ENCODE results near the gene UTS2B. TPM values are rescaled to one million over a fixed set of nuclear protein-coding genes. Genes with fewer than 3 reads are reported as not detected.

The UTS2B gene
- total and polyA plus RNA-seq, 4 donors: 0.10 to 2.4 (median 0.31) TPM

DNA sequence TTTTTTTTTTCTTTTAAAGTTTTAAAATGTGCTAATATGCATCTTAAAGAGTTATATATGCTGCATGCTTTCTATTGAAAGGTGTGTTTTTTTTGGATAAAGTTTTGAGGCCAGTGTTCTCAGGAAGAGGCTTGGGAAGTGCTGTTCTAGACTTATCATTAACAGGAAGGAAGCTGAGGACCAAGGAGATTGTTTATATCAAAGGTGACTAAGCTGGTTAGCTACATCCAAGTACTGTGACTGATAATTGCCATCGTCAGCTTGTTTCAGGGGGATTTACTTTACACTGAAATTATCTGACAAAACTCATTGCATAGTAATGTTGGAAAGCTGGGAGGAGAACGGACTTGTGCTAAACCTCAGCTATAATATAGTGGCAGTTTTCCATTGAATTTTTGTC is 36.3 kb upstream of the UTS2B start:
- WGBS, 2 donors: 59 to 77% methylated on average over 2 of the region's 2 CpGs
- no peak overlapping the region for H3K27ac ChIP-seq (ENCODE audit: low read depth in 1 of 2, low read length in 1 of 2)
- H3K9me3 ChIP-seq (ENCODE audit: control insufficient read depth in 4 of 4, insufficient read depth in 3 of 4, low read length in 3 of 4): no peaks in the 10 kb centered on the region
- no peak for ATAC-seq (ENCODE audit: insufficient read depth, low FRiP score)
- DNase-seq: no peak
- TF ChIP-seq, protein P1, sequence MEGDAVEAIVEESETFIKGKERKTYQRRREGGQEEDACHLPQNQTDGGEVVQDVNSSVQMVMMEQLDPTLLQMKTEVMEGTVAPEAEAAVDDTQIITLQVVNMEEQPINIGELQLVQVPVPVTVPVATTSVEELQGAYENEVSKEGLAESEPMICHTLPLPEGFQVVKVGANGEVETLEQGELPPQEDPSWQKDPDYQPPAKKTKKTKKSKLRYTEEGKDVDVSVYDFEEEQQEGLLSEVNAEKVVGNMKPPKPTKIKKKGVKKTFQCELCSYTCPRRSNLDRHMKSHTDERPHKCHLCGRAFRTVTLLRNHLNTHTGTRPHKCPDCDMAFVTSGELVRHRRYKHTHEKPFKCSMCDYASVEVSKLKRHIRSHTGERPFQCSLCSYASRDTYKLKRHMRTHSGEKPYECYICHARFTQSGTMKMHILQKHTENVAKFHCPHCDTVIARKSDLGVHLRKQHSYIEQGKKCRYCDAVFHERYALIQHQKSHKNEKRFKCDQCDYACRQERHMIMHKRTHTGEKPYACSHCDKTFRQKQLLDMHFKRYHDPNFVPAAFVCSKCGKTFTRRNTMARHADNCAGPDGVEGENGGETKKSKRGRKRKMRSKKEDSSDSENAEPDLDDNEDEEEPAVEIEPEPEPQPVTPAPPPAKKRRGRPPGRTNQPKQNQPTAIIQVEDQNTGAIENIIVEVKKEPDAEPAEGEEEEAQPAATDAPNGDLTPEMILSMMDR (IDR thresholded peaks at IDR 0.05; ENCODE audit: control extremely low read depth, extremely low read depth): no peak
- no peak overlapping the region for H3K9ac ChIP-seq (ENCODE audit: insufficient read depth in 1 of 2, low read length in 2 of 2)
- H3K36me3 ChIP-seq (ENCODE audit: control insufficient read depth in 4 of 4, insufficient read depth in 4 of 4, low read length in 4 of 4): peaks cover 8 to 27% (median 20%) of the 10 kb centered on the region in 4 donors
- H3K27me3 ChIP-seq (ENCODE audit: control insufficient read depth in 3 of 3, insufficient read depth in 3 of 3, low read length in 2 of 3): no peaks in the 10 kb centered on the region
- H3K4me1 ChIP-seq (ENCODE audit: control insufficient read depth in 5 of 5, insufficient read depth in 5 of 5, low read length in 5 of 5): peaks cover 0 to 18% (median under 1%) of the 10 kb centered on the region in 5 donors
- H3K4me3 ChIP-seq: no peak overlapping the region

- Histone ChIP-seq H3K4me1 (ENCODE audit: control insufficient read depth in 5 of 5, insufficient read depth in 5 of 5, low read length in 5 of 5) (peaks cover 0 to 12% (median 0%) of the 10 kb centered on the region in 5 donors), H3K9ac (ENCODE audit: insufficient read depth in 1 of 2, low read length in 2 of 2) (no peak overlapping the region), H3K4me3 (no peak overlapping the region), H3K9me3 (ENCODE audit: control insufficient read depth in 4 of 4, insufficient read depth in 3 of 4, low read length in 3 of 4) (no peaks in the 10 kb centered on the region), H3K27me3 (ENCODE audit: control insufficient read depth in 3 of 3, insufficient read depth in 3 of 3, low read length in 2 of 3) (no peaks in the 10 kb centered on the region), H3K36me3 (ENCODE audit: control insufficient read depth in 4 of 4, insufficient read depth in 4 of 4, low read length in 4 of 4) (peaks cover 6 to 49% (median 29%) of the 10 kb centered on the region in 4 donors), H3K27ac (ENCODE audit: low read depth in 1 of 2, low read length in 1 of 2) (no peak overlapping the region)
- TF ChIP-seq, protein P1 (IDR thresholded peaks at IDR 0.05; ENCODE audit: control extremely low read depth, extremely low read depth): no peak
- WGBS, 2 donors: 77 to 98% methylated on average over 4 of the region's 4 CpGs
- no peak for DNase-seq
- ATAC-seq (ENCODE audit: insufficient read depth, low FRiP score): no peak
Observed at GRCh38 chr3:191363221-191363620, 32.9 kb upstream of the UTS2B start.

- peaks cover 6 to 52% (median 32%) of the 10 kb centered on the region in 4 donors for H3K36me3 ChIP-seq (ENCODE audit: control insufficient read depth in 4 of 4, insufficient read depth in 4 of 4, low read length in 4 of 4)
- no peaks in the 10 kb centered on the region for H3K9me3 ChIP-seq (ENCODE audit: control insufficient read depth in 4 of 4, insufficient read depth in 3 of 4, low read length in 3 of 4)
- no peak overlapping the region for H3K9ac ChIP-seq (ENCODE audit: insufficient read depth in 1 of 2, low read length in 2 of 2)
- no peak overlapping the region for H3K4me3 ChIP-seq
- TF ChIP-seq, protein P1 (IDR thresholded peaks at IDR 0.05; ENCODE audit: control extremely low read depth, extremely low read depth): no peak
- peaks cover 0 to 12% (median 0%) of the 10 kb centered on the region in 5 donors for H3K4me1 ChIP-seq (ENCODE audit: control insufficient read depth in 5 of 5, insufficient read depth in 5 of 5, low read length in 5 of 5)
- 84 to 95% methylated on average over 2 of the region's 2 CpGs for WGBS, 2 donors
- DNase-seq (no peak), ATAC-seq (ENCODE audit: insufficient read depth, low FRiP score) (no peak)
- H3K27ac ChIP-seq (ENCODE audit: low read depth in 1 of 2, low read length in 1 of 2): no peak overlapping the region
- no peaks in the 10 kb centered on the region for H3K27me3 ChIP-seq (ENCODE audit: control insufficient read depth in 3 of 3, insufficient read depth in 3 of 3, low read length in 2 of 3)
Observed at GRCh38 chr3:191362524-191363090, 32.3 kb upstream of the UTS2B start.

- H3K4me3 ChIP-seq: no peak overlapping the region
- no peak overlapping the region for H3K9ac ChIP-seq (ENCODE audit: insufficient read depth in 1 of 2, low read length in 2 of 2)
- TF ChIP-seq, protein P1 (IDR thresholded peaks at IDR 0.05; ENCODE audit: control extremely low read depth, extremely low read depth): no peak
- DNase-seq (no peak), ATAC-seq (ENCODE audit: insufficient read depth, low FRiP score) (no peak)
- 65 to 83% methylated on average over 4 of the region's 4 CpGs for WGBS, 2 donors
- no peaks in the 10 kb centered on the region for H3K9me3 ChIP-seq (ENCODE audit: control insufficient read depth in 4 of 4, insufficient read depth in 3 of 4, low read length in 3 of 4)
- no peak overlapping the region for H3K27ac ChIP-seq (ENCODE audit: low read depth in 1 of 2, low read length in 1 of 2)
- H3K27me3 ChIP-seq (ENCODE audit: control insufficient read depth in 3 of 3, insufficient read depth in 3 of 3, low read length in 2 of 3): no peaks in the 10 kb centered on the region
- peaks cover 6 to 53% (median 32%) of the 10 kb centered on the region in 4 donors for H3K36me3 ChIP-seq (ENCODE audit: control insufficient read depth in 4 of 4, insufficient read depth in 4 of 4, low read length in 4 of 4)
- peaks cover 0 to 14% (median 2%) of the 10 kb centered on the region in 5 donors for H3K4me1 ChIP-seq (ENCODE audit: control insufficient read depth in 5 of 5, insufficient read depth in 5 of 5, low read length in 5 of 5)
Observed at GRCh38 chr3:191362037-191362436, 31.7 kb upstream of the UTS2B start.

All from lung (tissue), 12 donors.